IMR-90 (cell line): ENCODE measurements around the gene MARCKSL1. TPM values are rescaled to one million over a fixed set of nuclear protein-coding genes. Genes with fewer than 3 reads are reported as not detected.

ENCODE experiments used
- ATAC-seq: fragments of 200-7000 bp; cut with Tn5 transposase; 2 replicates; pipeline ENCODE4 v1.9.1; 2020; ENCODE audit warnings: low read depth, mild to moderate bottlenecking, moderate library complexity
- BruUV-seq: library from RNA; stranded (reverse); fragments of 400-500 nt; replicated peaks from 2 replicates; lab custom pipeline; 2021; lab: Mats Ljungman, UMichigan
- CTCF ChIA-PET: fragments of 300-600 bp; formaldehyde crosslinking; extraction: SDS; loops from one replicate; lab custom pipeline; 2021; ENCODE audit warnings: antibody characterized with exemption; lab: Yijun Ruan, JAX
- POLR2A ChIA-PET: fragments of 300-600 bp; sonication (Branson Sonifier 250); formaldehyde crosslinking; loops from one replicate; lab custom pipeline; 2022; ENCODE audit warnings: antibody characterized with exemption; ENCODE audit not compliant: unreplicated experiment; lab: Charles Lee
- DNase-seq: peaks from one replicate; pipeline ENCODE4 v3.0.0; 2013
- H2AFZ ChIP-seq: replicated peaks from 2 replicates; pipeline ENCODE3; 2013; ENCODE audit warnings: low read length, mild to moderate bottlenecking; ENCODE audit not compliant: poor library complexity
- H2AK5ac ChIP-seq: 2 replicates; pipeline ENCODE4 v1.6.1; 2013; ENCODE audit warnings: low read depth, low read length, inconsistent platforms
- H2AK9ac ChIP-seq: replicated peaks from 2 replicates; pipeline ENCODE3; 2013; ENCODE audit warnings: mild to moderate bottlenecking, low read depth, low read length, moderate library complexity; ENCODE audit not compliant: poor library complexity
- H2BK120ac ChIP-seq: 2 replicates; pipeline ENCODE4 v1.6.1; 2013; ENCODE audit warnings: low read depth, low read length, inconsistent platforms
- H2BK15ac ChIP-seq: 3 replicates; pipeline ENCODE4 v1.6.1; 2013; ENCODE audit warnings: low read depth, low read length, inconsistent platforms
- H2BK20ac ChIP-seq: 2 replicates; pipeline ENCODE4 v1.6.1; 2013; ENCODE audit warnings: low read depth, mild to moderate bottlenecking, inconsistent platforms, low read length, moderate library complexity
- H2BK5ac ChIP-seq: 2 replicates; pipeline ENCODE4 v1.6.1; 2013; ENCODE audit warnings: mild to moderate bottlenecking, low read depth, low read length, inconsistent platforms; ENCODE audit not compliant: poor library complexity, severe bottlenecking
- H3K14ac ChIP-seq: replicated peaks from 2 replicates; pipeline ENCODE4 v1.6.1; 2013; ENCODE audit warnings: low read depth, low read length, inconsistent platforms
- H3K18ac ChIP-seq: 2 replicates; pipeline ENCODE4 v1.6.1; 2013; ENCODE audit warnings: low read depth, low read length, control low read depth
- H3K23ac ChIP-seq: 2 replicates; pipeline ENCODE4 v1.6.1; 2013; ENCODE audit warnings: low read depth, low read length, inconsistent platforms
- H3K27ac ChIP-seq: 2 replicates; pipeline ENCODE4 v1.5.1; 2013; ENCODE audit warnings: mild to moderate bottlenecking, control low read depth, low read length; ENCODE audit not compliant: insufficient read depth
- H3K27me3 ChIP-seq: 2 replicates; pipeline ENCODE4 v1.6.1; 2013; ENCODE audit warnings: low read length; ENCODE audit not compliant: control insufficient read depth, insufficient read depth
- H3K36me3 ChIP-seq: 2 replicates; pipeline ENCODE4 v1.6.1; 2013; ENCODE audit warnings: low read length, mixed read lengths; ENCODE audit not compliant: control insufficient read depth, insufficient read depth
- H3K4ac ChIP-seq: 2 replicates; pipeline ENCODE4 v1.6.1; 2013; ENCODE audit warnings: low read depth, low read length, inconsistent platforms
- H3K4me1 ChIP-seq: 2 replicates; pipeline ENCODE4 v1.6.1; 2013; ENCODE audit warnings: low read length, mixed read lengths; ENCODE audit not compliant: control insufficient read depth, insufficient read depth
- H3K4me2 ChIP-seq: 2 replicates; pipeline ENCODE4 v1.6.1; 2013; ENCODE audit warnings: low read depth, mild to moderate bottlenecking, control low read depth, low read length, moderate library complexity
- H3K4me3 ChIP-seq: 2 replicates; pipeline ENCODE4 v1.5.1; 2013; ENCODE audit warnings: low read depth, mild to moderate bottlenecking, control low read depth, low read length, moderate library complexity; ENCODE audit not compliant: insufficient read depth
- H3K56ac ChIP-seq: 2 replicates; pipeline ENCODE4 v1.6.1; 2013; ENCODE audit warnings: low read length, inconsistent platforms; ENCODE audit not compliant: insufficient read depth; ENCODE audit errors: extremely low read depth
- H3K79me1 ChIP-seq, 2 experiments: 2 replicates each; pipeline ENCODE4 v1.6.1; 2013; ENCODE audit warnings: low read length in 2 of 2, inconsistent platforms in 1 of 2, low read depth in 1 of 2
- H3K9ac ChIP-seq: 2 replicates; pipeline ENCODE4 v1.6.1; 2013; ENCODE audit warnings: low read depth, low read length, control low read depth
- H3K9me1 ChIP-seq: 2 replicates; pipeline ENCODE4 v1.6.1; 2013; ENCODE audit warnings: low read length, inconsistent platforms; ENCODE audit not compliant: insufficient read depth
- H3K9me3 ChIP-seq: 2 replicates; pipeline ENCODE4 v1.6.1; 2013; ENCODE audit warnings: low read length; ENCODE audit not compliant: control insufficient read depth, insufficient read depth
- H4K20me1 ChIP-seq: 2 replicates; pipeline ENCODE4 v1.6.1; 2013; ENCODE audit warnings: low read length, inconsistent platforms; ENCODE audit not compliant: insufficient read depth
- H4K5ac ChIP-seq: 2 replicates; pipeline ENCODE4 v1.6.1; 2013; ENCODE audit warnings: mild to moderate bottlenecking, low read depth, low read length, control low read depth
- H4K8ac ChIP-seq, 2 experiments: 2 replicates each; pipeline ENCODE4 v1.6.1; 2013; ENCODE audit warnings: low read depth in 2 of 2, low read length in 2 of 2, control low read depth in 1 of 2, inconsistent platforms in 1 of 2
- H4K91ac ChIP-seq: 2 replicates; pipeline ENCODE4 v1.6.1; 2013; ENCODE audit warnings: low read depth, low read length, inconsistent platforms; ENCODE audit not compliant: insufficient read depth
- CEBPB ChIP-seq: IDR thresholded peaks from 2 replicates; pipeline ENCODE4 v1.6.1; 2012; ENCODE audit warnings: low read depth, low read length, improper control_type of control experiment
- CTCF ChIP-seq: conservative IDR thresholded peaks from 2 replicates; pipeline ENCODE4 v1.5.1; 2012; ENCODE audit warnings: mild to moderate bottlenecking, low read depth, low read length, improper control_type of control experiment
- RAD21 ChIP-seq: IDR thresholded peaks from 2 replicates; pipeline ENCODE4 v1.6.1; 2012; ENCODE audit warnings: low read length, improper control_type of control experiment
- WGBS, 2 experiments: methylation state at CpG; one replicate each; pipeline versions ENCODE4 v1.1.5 to v1.1.7; 2013; ENCODE audit warnings: missing lambda C conversion rate in 2 of 2; ENCODE audit not compliant: insufficient read length in 1 of 2; ENCODE audit errors: extremely low coverage in 2 of 2; 5-methylcytosine and 5-hydroxymethylcytosine counted together
- dilution Hi-C: fragments of 300-500 bp; cut with HindIII; formaldehyde crosslinking; loops from one replicate; pipeline ENCODE4 v1.14.3; 2018; ENCODE audit warnings: low sequenced_read_pairs; ENCODE audit not compliant: unreplicated experiment
- in situ Hi-C: fragments of 300-500 bp; cut with MboI; formaldehyde crosslinking; loops from 3 replicates; pipeline ENCODE4 v1.14.3; 2019; ENCODE audit warnings: low sequenced_read_pairs, inconsistent platforms, mixed read lengths
- intact Hi-C: fragments of 100-400 bp; cut with micrococcal nuclease; formaldehyde crosslinking; loops from 2 replicates; pipeline ENCODE4 v1.10.0; 2022
- polyA plus RNA-seq, 3 experiments: library from polyadenylated mRNA; depleted of rRNA; stranded (reverse); fragments of >200 nt; gene quantifications; 2 replicates each; pipeline ENCODE4 v1.2.3, GENCODE V29; 2012; ENCODE audit warnings: low replicate concordance in 1 of 3
- total RNA-seq: library from RNA; depleted of rRNA; stranded (reverse); fragments of >200 nt; gene quantifications from 2 replicates; pipeline ENCODE4 v1.2.3, GENCODE V29; 2012

The MARCKSL1 gene
- total and polyA plus RNA-seq, 2 of the 4 experiments (the other 2 are of a cell fraction), result 37.5 to 218 TPM

DNA sequence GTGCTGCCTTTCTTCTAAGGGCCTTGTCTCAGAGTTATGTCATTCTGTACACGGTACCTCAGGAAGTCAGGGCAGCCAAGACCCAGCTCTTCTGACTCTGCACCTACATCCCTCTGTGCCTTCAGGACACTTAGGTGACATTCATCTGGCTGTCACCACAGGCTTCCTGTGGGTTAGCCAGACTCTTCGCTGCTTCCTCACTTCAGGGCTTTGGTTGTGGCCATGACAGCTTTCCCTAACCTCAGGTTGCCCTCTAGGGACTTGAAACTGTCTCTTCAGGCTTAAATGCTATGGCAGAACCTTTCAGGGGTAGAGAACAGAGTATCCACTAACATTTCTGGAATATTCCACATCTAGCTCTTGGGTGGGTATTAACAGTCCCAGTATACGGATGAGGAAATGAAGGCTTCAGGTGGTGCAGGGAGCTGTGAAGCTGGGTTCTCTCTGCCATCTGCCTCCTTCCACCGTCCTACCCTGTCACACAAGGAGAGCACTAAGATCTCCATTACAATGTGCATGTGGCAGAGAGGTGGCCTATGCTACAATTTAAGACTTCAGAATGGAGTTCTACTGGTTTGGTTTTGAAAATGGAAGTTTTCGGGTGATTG, 36.2 kb upstream of the MARCKSL1 start:
- H3K4me2 ChIP-seq, result no peak overlapping the region
- no peak overlapping the region for H2BK120ac ChIP-seq
- H3K56ac ChIP-seq, result no peak overlapping the region
- no peak overlapping the region for H3K9ac ChIP-seq
- no peak overlapping the region for H3K18ac ChIP-seq
- H3K14ac ChIP-seq, result no peak overlapping the region
- no peak overlapping the region for H3K4ac ChIP-seq
- ChIA-PET CTCF (interaction anchor here (1.4 kb wide), 1 partner anchor 157 kb away, joined by 6 read pairs; no protein-coding TSS in a partner anchor), POLR2A (no interaction called here)
- no peaks in the 10 kb centered on the region for H3K9me1 ChIP-seq
- no peak overlapping the region for H4K5ac ChIP-seq
- H4K20me1 ChIP-seq, result peaks cover 4% of the 10 kb centered on the region; the same call in 1 of the 2 replicates
- DNase-seq (no peak), ATAC-seq (peak; percentile 38)
- no peak overlapping the region for H4K8ac ChIP-seq
- in situ Hi-C loops, result no loop called here
- no peak for TF ChIP-seq CEBPB
- TF ChIP-seq CTCF, result peak; percentile 22; the same call in 1 of the 2 replicates
- TF ChIP-seq RAD21, result peak; percentile 30; the same call in 1 of the 2 replicates
- H2AFZ ChIP-seq, result no peak overlapping the region
- H2BK20ac ChIP-seq, result no peak overlapping the region
- no peak overlapping the region for H2AK9ac ChIP-seq
- H3K36me3 ChIP-seq, result peaks cover 59% of the 10 kb centered on the region
- 100% methylated on average over 1 of the region's 5 CpGs; no CpG with 5 or more reads in 1 of the 2 experiments for WGBS, 2 experiments
- no peaks in the 10 kb centered on the region for H3K9me3 ChIP-seq
- H3K79me1 ChIP-seq, result peaks cover 3 to 12% of the 10 kb centered on the region in 2 experiments; a peak in 3 of 4 replicates
- no peak overlapping the region for H2BK15ac ChIP-seq
- no peaks in the 10 kb centered on the region for H3K4me1 ChIP-seq
- no peak overlapping the region for H2BK5ac ChIP-seq
- no peak overlapping the region; the same call in 1 of the 2 replicates for H2AK5ac ChIP-seq
- no peak overlapping the region for H3K27ac ChIP-seq
- H3K23ac ChIP-seq, result peak overlapping the region; percentile 20; the same call in 1 of the 2 replicates
- no peak overlapping the region for H4K91ac ChIP-seq
- no TSS peak for BruUV-seq
- H3K4me3 ChIP-seq, result no peak overlapping the region
- no peaks in the 10 kb centered on the region for H3K27me3 ChIP-seq
- intact Hi-C loops, result no loop called here
- dilution Hi-C loops, result no loop called here
